Measurements from ENCODE around the gene TAL2.
"Not testable (repeated sequence)": the region's sequence is repeated elsewhere in the genome, so short reads cannot be mapped to it uniquely, and the experiment has no call there.

Gene TAL2

GRCh38 chr9:105676351-105676923, 14.2 kb downstream of the TAL2 start:
- no peak for DNase-seq (ENCODE audit: low spot score)

- DNase-seq (ENCODE audit: low spot score): no peak
These were observed 15.9 kb downstream of the TAL2 start for GRCh38 chr9:105678163-105678562.

- DNase-seq (ENCODE audit: low spot score): no peak
These were observed 16.5 kb downstream of the TAL2 start for GRCh38 chr9:105678781-105679180.

DNA sequence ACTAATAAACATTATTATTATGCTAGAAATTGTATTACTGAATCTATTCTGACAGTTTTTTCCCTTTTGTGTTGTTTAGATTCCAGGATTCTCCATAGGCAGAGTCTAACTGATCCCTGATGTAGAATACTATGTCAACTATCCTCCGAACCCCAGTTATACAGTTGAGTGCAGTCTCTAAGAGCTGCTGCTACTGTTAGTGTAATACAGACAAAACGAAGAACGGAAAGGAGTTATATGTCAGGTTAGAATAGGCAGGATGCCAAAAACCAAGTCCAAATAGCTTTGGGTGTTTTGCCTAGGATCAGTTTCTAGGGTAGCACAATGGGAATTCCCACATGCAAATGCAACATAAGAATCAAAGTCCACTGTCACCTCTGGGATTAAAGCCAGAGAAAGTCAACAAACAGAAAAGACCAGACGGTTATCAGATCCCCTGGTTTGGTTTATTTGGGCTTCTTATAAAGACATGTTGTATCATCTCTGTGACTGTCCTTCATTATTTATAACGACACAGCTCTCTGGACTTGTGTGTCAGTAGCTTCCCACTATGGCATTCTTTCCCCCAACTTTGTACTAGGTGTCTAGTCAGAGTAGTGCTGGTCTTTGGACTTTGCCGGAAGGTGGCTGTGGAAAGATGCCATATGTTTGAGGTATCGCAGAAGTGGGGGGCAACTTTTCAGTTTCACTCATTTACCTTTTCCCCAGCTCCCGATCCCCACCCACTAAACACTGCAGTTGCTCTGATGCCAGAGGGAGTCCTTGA, 17.2 kb downstream of the TAL2 start:
- DNase-seq (ENCODE audit: low spot score): no peak

GRCh38 chr9:105681313-105681712, 19.1 kb downstream of the TAL2 start:
- DNase-seq (ENCODE audit: low spot score): no peak

- no peak for DNase-seq (ENCODE audit: low spot score)
These were observed 19.5 kb downstream of the TAL2 start for GRCh38 chr9:105681724-105682123.

- DNase-seq (ENCODE audit: low spot score): no peak
These were observed 21.5 kb downstream of the TAL2 start for GRCh38 chr9:105683688-105684275.

DNA sequence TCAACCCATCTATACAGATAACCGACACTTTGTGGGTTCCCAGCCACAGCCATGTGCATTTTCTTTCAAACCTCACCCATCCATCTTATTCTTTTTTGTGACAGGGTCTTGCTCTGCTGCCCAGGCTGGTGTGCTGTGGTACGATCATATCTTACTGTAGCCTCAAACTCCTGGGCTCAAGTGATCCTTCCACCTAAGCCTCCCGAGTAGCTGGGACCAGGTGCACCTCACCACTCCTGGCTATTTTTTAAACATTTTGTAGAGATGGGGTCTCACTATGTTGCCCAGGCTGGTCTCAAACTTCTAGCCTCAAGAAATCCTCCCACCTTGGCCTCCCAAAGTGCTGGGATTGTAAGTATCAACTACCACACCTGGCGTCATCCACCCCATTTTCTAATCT, 24.7 kb downstream of the TAL2 start:
- DNase-seq (ENCODE audit: low spot score): no peak

DNA sequence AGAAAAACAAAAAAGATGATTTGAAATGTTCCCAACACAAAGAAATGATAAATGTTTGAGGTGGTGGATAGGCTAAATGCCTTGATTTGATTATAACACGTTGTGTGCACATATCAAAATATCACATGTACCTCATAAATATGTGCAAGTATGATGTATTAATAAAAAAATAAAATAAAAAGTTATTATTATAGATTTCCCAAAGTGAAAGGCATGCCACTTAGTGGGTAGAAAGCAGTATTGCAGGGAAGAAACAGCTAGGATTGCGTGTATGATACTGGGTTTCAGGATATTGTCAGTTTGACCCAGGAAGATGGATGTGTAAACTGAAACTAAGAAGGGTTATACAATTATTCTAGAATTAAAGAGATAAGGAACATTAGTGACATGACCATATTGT, 28.5 kb downstream of the TAL2 start:
- peak; percentile 38 for DNase-seq (ENCODE audit: low spot score)

- DNase-seq (ENCODE audit: low spot score): no peak
These were observed 31.4 kb downstream of the TAL2 start for GRCh38 chr9:105693435-105694189.

GRCh38 chr9:105694190-105694847, 32.1 kb downstream of the TAL2 start, which contains the start of gene TMEM38B:
Gene TMEM38B (plus strand): TSS chr9:105694541. CDS start chr9:105694661, 120 bp downstream.
- DNase-seq (ENCODE audit: low spot score): peak; percentile 92

- DNase-seq (ENCODE audit: low spot score): peak; percentile 45
These were observed 32.8 kb downstream of the TAL2 start for GRCh38 chr9:105694848-105695581.

DNA sequence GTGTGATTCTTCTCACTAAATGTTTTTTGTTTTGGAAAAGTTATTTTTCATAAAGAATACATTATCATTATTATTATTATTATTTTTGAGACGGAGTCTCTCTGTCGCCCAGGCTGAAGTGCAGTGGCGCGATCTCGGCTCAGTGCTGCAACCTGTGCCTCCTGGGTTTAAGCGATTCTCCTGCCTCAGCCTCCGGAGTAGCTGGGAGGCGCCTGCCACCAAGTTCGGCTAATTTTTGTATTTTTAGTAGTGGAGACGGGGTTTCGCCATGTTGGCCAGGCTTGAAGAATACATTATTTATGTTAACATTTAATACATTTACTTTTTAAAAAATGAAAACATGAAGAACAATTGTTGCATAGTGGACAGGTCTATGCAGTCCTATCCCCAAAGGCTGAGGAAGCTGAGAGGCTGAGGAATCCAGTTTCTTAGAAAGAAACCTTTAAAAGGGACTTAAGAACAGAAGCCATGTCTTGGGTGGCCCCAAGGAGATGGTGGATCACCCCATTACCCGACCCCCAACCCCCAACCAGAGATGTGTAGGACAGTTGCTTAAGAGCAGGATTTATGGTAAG, 34.0 kb downstream of the TAL2 start:
- no peak for DNase-seq (ENCODE audit: low spot score)

- DNase-seq (ENCODE audit: low spot score): no peak
These were observed 35.6 kb downstream of the TAL2 start for GRCh38 chr9:105697871-105698270.

DNA sequence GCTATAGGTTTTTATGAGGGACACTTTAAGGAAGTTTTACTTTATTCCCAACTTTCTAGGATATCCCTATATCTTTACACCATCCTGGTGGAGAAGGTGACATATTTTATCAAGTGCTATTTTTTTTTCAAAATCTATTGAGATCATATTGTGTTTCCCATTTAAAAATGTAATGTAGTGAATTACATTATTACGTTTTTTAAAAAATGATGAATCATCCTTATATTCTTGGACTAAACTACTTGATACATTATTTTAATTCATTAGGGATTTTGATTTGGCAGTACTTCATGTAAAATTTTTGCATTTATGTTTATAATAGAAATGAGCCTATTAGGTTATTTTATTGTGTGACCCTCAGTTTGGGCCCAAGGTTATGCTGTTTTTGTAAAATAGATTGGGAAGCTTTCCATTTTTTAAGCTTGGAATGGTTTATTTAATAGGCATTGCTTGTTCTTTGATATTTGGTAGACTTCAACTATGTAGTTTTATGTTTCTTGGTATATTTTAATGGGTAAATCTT, 36.2 kb downstream of the TAL2 start:
- no peak for DNase-seq (ENCODE audit: low spot score)

DNA sequence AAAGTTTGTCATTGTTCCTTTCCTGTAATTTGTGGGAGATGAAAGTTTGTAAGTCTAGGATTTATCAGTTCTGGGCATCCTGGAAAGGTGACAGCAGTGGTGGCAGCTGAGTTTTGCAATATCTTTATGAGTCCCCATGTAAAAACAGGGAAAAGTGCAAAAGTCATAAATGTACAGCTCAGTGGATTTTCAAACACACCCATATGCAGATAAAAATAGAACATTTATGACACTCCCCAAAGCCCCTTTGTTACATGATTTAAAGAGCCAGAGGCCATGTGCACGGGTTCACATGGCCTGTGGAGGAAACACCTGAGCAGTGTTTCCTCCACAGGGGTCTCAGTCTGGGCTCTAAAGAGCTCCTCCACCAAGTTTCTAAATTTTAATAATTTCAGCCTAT, 38.4 kb downstream of the TAL2 start:
- DNase-seq (ENCODE audit: low spot score): no peak

DNA sequence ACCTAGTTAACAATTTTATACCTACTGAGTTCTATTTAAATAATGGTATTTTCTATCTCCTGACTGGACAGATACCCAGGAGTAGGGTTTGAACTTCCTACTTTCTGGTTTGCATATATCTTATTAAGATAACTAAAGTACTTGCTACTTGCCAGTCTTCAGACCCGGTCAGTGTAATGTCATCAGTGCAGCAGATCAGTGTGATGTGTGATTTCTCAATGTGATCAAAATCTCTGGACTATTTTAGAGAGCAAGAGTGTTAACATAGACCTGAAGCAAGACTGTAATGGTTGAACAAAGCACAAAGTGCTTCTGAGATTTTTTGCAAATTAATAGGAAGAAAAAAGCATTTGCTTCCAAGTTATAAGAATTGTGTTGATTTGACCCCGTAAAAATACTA, 38.9 kb downstream of the TAL2 start:
- no peak for DNase-seq (ENCODE audit: low spot score)

DNA sequence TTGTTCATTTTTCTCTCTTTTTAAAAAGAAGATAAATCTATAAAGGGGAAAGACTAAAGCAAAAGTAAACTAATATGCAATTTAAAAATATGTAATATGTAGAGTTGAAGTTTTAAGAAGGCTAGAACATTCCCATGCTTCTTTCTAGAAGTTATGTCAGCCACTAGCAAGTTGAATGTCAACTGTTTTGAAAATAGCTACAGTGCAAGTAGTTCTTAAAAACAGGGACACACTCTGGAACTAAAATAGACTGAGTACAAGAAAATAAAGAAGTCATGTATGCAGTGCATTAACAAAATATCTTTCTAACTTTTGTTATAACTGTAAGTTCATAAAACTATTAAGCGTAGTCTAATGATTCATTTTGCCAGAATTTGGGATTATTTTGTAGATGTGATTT, 40.0 kb downstream of the TAL2 start:
- DNase-seq (ENCODE audit: low spot score): no peak

GRCh38 chr9:105703638-105704037, 41.4 kb downstream of the TAL2 start:
- DNase-seq (ENCODE audit: low spot score): not testable (repeated sequence)

DNA sequence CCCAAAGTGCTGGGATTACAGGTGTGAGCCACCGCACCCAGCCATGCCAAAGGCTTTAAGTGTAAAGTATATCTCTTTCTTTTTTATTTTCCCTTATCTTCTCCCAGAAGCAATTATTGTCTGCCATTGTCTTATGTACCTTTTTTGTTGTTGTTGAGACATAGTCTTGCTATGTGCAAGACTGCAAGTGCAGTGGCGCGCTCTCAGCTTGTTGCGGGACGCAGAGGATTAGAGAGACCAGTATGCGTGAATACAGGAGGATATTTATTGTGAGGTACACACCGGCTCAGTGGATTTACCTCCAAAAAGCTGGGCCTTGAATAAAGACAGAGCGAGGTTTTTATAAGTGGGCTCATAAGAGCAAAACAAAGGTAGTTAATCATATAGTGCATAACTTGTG, 43.9 kb downstream of the TAL2 start:
- no peak for DNase-seq (ENCODE audit: low spot score)

DNA sequence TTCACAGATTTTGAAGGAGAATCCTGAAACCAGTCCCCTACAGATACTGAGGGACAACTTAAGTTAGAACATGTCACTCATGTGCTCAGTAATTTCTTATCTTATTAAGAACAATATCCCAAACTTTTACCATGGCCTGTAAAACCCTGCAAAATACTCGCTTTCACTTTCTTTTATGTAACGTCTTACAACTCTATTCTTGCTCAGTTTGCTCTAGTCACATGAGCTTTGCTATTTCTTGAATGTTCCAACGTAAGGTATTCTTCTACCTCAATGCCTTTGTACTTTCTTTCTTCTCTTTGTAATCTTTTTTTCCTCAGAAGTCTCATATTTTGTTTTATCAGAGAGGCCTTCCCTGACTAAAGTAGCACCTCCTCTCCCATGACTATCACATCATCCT, 46.1 kb downstream of the TAL2 start:
- no peak for DNase-seq (ENCODE audit: low spot score)

All from COLO829 (cell line).